GM19463 (cell line): ENCODE results near the gene URM1.
A peak's percentile ranks its signal among the peaks of the same experiment; 100 is the strongest.

Experiments
- ATAC-seq: cut with Tn5 transposase; IDR thresholded peaks from one replicate; pipeline ENCODE4 v1.9.1; 2021; ENCODE audit warnings: mild to moderate bottlenecking, moderate library complexity; ENCODE audit not compliant: unreplicated experiment

The URM1 gene

GRCh38 chr9:128344931-128345605 is 26.1 kb upstream of the URM1 start:
- ATAC-seq, result no peak

DNA sequence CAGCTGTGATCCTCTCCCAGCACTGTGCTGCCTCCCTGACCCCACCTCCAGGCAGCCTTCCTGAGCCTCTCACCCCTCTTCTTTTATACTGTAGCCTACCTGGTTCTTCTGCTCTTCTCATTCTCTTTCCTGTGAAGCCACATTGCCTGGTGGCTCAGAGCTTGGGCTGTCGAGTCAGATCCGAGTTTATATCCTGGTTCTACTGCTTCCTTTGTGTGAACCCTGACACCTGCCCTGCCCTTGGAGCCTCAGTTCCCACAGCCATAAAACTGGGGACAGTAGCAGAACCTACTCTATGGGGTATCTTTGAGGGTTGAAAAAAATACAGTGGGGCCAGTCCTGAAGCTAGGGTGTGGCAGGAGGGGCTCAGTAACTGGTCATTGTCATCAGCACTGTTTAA is 22.0 kb upstream of the URM1 start:
- ATAC-seq, result no peak

GRCh38 chr9:128349772-128350171 is 21.4 kb upstream of the URM1 start:
- ATAC-seq, result no peak

GRCh38 chr9:128355451-128355850 is 15.7 kb upstream of the URM1 start:
- no peak for ATAC-seq

DNA sequence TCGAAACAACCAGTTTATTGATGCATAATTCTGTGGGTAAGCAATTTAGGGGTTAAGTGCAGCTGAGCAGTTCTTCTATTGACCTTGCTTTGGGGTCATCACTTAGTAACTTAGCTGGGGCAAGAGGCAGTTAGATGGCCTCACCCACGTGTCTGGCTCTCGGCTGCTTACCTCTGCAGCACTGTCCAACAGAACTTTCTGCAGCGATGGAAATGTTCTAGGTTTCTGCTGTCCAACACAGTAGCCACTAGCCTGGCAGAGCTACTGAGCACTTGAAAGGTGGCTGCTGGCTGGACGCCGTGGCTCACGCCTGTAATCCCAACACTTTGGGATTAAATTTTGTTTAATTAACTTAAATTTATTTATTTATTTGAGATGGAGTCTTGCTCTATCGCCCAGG is 13.1 kb upstream of the URM1 start:
- no peak for ATAC-seq

DNA sequence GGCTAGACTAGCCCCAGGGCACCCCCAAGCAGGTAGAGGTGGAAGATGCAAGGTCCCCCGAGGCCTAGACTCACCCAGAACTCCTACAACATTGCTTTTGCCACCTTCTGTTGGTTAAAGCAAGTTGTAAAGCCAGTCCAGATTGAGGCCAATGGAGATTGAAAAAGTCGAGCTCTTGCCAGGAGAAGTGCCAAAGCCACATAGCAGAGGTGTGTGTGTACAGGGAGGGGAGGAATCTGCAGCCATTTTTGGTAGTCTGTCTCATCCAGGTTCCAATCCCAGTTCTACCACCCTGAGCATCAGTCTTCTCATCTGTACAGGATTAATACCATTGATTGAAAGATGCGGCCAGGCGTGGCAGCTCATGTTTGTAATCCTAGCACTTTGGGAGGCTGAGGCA is 12.3 kb upstream of the URM1 start:
- ATAC-seq, result no peak

DNA sequence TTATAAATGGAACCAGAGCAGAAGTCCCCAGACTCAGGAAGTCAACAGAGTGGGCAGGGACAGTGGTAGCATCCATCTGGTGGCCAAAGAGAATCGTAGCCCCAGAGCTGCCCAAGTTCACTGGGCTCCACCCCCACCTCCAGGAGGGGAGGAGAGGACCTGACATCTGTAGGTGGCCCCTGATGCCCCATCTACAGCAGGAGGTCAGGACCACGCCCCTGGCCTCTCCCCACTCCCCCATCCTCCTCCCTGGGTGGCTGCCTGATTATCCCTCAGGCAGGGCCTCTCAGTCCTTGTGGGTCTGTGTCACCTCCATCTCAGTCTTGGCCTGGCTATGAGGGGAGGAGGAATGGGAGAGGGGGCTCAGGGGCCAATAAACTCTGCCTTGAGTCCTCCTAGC is 10.3 kb upstream of the URM1 start:
- ATAC-seq, result no peak

DNA sequence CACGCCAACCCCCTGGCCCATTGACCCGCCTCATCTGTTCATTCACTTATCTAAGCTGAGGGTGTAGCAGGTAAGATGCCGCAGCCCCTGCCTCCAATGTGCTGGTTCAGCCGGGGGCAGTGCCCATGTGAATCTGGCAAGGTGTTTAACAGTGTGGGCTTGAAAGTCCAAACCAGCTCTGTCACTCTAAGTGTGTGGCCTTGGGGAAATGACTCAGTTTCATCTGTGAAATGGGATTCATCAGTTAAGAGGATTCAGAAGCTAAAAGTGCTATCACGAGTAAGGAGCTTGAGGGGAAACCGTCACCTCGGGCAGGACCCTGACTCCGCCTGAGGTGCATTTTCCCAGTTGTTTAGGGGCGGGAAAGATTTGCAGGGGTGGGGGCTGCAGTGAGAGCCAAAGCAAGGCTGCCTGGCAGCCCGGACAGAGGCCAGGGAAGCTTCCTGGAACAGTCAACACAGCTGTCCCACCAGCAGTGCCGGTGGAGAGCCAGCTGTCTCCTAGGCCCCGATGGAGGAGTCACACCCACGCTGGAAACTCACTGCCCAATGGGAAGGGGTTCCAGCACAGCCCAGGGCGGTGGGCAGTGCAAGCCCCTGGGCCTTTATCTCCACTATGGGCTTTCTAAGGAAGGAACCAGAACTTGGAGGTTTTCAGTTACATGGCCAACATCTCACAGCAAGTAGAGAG is 9.7 kb upstream of the URM1 start:
- ATAC-seq, result no peak

GRCh38 chr9:128361986-128362646 is 9.1 kb upstream of the URM1 start:
- ATAC-seq, result peak; percentile 81

- no peak for ATAC-seq
Measured at GRCh38 chr9:128362774-128363173, 8.4 kb upstream of the URM1 start.

GRCh38 chr9:128365525-128365924 is 5.6 kb upstream of the URM1 start:
- ATAC-seq, result no peak

DNA sequence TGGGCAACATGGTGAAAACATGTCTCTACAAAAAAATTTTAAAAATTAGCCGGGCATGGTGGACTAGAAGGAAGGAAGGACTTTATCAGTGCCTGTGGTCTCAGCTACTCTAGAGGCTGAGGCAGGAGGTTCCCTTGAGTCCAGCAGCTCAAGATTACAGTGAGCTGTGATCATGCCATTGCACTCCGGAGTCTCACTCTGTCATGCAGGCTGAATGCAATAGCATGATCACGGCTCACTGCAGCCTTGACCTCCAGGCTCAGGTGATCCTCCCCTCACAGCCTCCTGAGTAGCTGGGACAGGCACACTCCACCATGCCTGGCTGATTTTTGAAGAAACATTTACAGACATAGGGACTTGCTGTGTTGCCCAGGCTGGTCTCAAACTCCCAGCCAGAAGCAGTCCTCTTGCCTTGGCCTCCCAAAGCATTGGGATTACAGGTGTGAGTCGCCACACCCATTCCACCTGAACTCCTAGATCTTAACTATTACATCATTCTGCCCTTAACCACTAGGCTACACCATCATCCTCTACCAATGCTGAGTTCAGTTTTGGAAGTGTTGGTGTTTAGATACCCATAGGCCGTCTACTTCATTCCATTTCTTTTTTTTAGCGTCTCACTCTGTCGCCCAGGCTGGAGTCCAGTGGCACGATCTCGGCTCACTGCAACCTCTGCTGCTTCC is 2.0 kb upstream of the URM1 start:
- no peak for ATAC-seq

DNA sequence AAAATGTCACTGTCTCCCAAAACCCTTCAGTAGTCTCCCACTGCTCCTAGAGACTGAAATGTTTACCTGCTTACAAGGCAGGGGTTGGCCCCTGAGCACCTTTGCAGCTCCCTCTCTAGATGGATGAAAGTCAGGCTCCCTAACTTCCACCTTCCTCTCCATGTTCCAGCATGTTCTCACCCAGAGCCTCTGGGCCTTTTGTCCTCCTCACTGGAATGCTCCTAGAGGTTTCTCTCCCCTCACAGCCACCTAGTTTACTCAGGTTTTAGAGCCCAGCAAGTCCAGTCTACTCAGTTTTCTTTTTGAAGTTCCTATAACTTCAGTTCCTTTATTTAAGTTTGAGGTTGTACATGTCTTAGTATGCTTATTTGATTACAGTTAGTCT is 815 bp upstream of the URM1 start:
- ATAC-seq, result no peak

GRCh38 chr9:128371630-128372117 is 500 bp downstream of the URM1 start:
- no peak for ATAC-seq

DNA sequence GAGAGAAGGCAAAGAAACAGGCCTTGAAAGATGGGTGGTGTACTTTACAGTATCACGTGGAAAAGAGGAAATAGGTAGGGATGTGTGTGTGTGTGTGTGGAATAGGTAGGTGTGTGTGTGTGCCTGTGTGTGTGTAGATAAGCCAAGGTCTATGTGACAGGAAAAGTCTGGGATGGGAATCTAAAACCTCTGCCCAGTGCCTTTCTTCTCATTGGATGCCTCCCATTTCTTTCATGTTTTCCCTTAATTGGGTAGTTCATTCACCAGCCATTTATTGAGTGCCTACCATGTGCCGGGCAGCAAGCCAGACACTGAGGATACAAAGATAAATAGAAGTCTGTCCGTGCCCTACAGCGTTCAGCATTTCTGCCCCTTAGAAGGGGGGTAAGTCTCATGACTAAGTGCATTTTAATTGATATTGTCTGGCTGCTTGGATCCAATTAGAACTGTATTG is 1.0 kb downstream of the URM1 start:
- no peak for ATAC-seq

- ATAC-seq, result no peak
Measured at GRCh38 chr9:128372784-128373183, 1.6 kb downstream of the URM1 start.

DNA sequence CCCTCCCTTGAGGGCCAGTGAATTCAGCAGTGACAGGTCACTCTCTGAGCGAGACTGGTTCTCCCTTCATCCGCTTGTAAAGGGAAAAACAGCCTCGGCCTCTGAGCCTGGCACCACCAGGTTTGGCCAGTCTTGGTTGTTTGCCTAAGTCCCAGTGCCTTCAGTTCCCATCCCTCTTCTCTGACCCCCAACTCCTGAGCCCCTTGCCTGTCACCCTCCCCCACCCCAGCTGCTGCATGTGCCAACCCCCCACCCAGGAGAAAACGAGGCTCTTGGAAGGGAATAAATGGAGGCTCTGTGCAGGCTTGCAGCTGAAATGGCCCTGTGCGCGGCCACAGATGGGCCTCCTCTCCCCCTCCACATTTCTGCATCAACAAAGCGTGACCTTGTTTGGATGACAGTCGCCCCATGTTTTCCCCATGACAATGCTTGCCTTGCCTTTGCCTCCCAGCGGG is 3.1 kb downstream of the URM1 start:
- ATAC-seq, result no peak

- no peak for ATAC-seq
Measured at GRCh38 chr9:128375865-128376264, 4.7 kb downstream of the URM1 start.

DNA sequence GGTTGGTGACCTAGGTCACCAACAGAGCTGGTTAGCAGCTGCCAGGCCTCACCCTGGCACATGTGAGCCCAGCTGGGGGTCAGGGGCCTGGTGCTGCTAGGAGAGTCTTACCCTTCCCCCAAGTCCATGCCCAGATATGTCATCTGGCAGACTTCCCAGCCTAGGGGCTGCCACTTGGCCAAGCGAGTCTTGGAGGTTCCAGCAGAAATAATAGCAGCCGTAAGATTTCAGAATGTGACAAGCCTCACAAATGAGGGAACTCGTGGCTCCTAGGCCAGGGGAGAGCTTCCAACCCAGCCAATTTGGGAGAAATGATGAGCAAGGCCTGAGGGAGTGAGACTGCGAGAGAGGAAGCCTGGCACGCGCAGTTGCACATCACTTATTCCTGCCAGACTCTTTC is 11.1 kb downstream of the URM1 start:
- no peak for ATAC-seq

GRCh38 chr9:128383007-128383753 is 12.0 kb downstream of the URM1 start:
- ATAC-seq, result no peak

- ATAC-seq, result no peak
Measured at GRCh38 chr9:128383791-128384190, 12.6 kb downstream of the URM1 start.
